IPS DF 4.7 (cell line): Measurements from ENCODE around the gene VWF.

ENCODE experiments used
- DNase-seq: peaks from one replicate; pipeline ENCODE4 v3.0.0-alpha.2; 2013; ENCODE audit warnings: low spot score; ENCODE audit errors: extremely low read depth

VWF gene

GRCh38 chr12:5956987-5957386, 167.5 kb downstream of the VWF start:
- DNase-seq = no peak

- no peak for DNase-seq
Observed at GRCh38 chr12:5954661-5955060, 169.8 kb downstream of the VWF start.

- no peak for DNase-seq
Observed at GRCh38 chr12:5953835-5954586, 170.5 kb downstream of the VWF start.

GRCh38 chr12:5952031-5952430, 172.4 kb downstream of the VWF start:
- DNase-seq = no peak

DNA sequence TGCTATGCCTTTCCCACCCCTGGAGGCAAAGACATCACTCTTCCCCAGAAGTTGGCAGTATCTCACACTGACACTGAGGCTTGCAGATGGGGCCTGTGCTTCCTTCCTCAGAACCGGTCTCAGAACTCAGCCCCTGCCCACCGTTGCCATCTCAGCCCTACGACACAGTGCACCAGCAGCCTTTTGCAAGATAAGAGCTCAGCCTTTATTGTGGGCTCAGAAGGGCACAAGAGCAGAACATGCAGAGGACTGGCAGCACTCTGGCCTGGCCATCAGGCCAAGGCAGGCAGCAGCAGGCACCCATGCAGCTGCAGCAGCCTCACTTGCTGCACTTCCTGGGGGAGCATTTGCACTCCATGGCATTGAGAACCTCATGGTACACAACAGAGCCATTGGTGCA, 175.8 kb downstream of the VWF start:
- no peak for DNase-seq

- no peak for DNase-seq
Observed at GRCh38 chr12:5947006-5947405, 177.5 kb downstream of the VWF start.

- no peak for DNase-seq
Observed at GRCh38 chr12:5946388-5946787, 178.1 kb downstream of the VWF start.

DNA sequence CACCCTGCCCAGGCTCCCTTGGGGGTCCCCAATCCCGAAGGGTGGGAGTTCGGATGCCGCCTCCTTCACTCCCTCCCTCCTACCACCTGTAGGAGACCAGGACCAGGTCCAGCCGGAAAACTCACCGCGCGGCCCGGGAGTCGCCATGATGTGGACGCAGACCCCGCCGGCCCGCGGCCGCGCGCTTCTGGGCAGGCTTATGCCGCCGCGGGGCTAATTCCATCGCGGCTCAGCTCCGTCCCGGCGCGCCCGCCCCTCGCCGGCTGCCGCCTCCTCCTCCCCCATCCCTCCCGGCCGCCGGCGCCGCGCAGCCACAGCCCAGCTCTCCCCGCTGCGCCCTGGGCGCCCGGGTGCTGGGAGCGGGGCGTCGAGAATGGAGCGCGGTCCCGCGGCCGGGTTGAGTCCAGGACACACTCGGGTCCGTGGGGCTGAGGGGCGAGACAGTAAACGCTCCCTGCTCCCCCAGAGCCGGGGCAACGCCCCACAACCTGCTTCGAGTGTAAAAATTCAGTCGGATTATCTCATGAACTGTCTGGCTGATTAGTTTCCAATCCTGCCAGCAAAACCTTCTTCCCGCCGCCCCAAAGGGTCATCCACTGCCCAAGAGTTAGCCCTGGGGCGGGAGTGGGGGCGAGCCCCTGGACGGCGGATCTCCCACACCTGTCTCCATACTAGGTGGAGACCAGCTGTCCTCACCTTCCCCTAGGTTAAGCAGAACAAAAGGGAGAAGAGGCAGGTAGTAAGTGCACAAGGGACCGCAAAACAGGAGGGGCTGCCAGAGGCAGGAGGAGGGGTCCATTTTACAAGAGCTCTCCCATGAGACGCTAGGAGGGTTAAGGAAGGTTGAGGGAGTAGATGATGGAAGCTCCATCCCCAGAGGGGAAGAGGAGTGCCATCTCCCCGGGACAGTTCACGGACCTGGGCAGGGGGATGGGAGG, 179.1 kb downstream of the VWF start, which contains the start of gene ANO2:
Gene ANO2, minus strand, starts transcription at position 189 of the 938 bp plus-strand sequence. Its CDS starts 42 bp downstream, at position 147.
- DNase-seq = no peak

GRCh38 chr12:5944688-5945070, 179.8 kb downstream of the VWF start:
- no peak for DNase-seq

DNA sequence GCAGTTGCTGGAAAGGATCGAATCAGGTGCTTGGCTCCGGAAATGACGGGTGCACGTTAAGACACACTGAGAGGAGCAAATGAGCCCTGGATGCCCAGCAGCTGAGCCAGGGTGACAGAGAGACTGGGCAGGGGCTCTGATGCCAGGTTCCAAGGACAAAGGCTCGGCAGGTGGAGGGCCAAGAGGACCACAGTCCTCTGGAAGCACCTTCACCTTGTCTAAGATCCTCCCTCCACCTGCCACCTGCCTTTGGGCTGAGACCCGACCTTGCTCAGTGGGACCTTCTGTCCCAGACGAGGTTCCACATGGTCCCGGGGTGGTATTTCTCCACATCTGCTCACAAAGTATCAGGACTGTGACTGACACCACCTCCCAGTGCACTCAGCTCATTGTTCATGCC, 180.4 kb downstream of the VWF start:
- no peak for DNase-seq

DNA sequence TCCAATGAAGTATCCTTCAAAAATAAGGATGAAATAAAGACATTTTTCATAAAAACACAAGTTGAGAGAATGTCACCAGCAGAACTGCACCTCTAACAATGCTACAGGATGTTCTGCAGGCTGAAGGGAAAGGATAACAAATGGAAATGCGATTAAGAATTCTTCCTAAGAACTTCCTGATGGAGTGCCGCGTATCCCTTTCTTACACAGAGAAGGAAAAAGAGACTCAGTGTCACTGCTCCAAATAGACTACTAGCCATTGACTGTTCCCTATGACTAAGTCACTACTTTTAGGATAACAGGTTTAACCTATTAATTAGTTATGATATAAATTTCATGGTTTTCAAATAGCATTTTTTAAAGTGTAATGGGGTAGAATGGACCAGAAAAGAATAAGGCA, 182.6 kb downstream of the VWF start:
- DNase-seq = no peak

DNA sequence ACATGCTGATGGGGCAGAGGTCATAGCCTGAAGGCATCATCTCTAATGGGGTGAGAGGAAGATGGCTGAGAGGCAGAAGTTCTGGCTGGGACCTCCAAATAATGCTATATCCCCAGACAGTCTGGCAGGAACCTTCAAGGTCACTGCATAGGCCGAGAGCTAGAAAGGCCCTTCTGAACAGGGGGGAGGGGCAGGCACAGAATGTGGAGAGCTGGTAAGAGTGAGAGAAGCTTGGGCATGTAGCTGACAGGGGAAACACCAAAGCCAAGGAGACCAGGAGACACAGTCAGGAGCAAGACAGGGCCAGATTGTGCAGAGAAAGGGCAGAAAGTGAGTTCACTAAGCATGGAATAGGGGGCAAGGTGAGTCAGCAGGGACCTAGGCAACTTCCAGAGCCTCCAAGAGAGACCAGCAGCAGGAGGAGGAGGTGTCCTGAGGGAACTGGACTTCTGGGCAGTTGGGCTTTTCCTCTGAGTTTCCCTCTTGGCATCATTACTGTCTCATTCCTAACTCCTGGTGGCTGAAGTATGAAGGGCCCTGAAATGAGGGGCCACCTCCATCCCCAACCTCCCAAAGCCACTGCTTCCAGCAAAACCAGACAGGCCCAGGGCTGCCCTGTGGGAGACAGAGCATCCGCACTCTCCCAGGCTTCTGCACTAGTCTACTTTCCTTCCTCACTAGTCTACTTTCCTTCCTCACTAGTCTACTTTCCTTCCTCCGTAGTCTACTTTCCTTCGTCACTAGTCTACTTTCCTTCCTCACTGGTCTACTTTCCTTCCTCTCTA, 196.5 kb downstream of the VWF start:
- no peak for DNase-seq

- DNase-seq = no peak
Observed at GRCh38 chr12:5925646-5926045, 198.8 kb downstream of the VWF start.

DNA sequence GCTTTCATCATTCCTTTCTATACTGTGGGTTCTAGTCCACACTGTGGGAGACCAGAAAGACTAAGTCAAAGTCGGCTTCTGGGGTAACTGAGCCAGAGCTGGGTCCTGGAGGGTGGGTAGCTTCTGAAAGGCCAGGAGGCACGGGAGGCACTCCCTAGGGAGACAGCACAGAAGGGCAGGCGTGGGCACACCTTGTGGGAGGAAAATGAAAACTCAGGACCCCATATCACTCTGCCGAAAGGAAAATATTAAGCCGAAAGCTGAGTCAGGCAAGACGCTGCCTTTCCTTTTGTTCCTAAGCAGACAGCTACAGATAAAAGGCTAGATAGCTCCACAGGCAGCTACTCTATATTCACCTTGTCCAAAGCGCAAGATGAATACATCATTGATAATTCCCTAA, 200.1 kb downstream of the VWF start:
- DNase-seq = no peak

DNA sequence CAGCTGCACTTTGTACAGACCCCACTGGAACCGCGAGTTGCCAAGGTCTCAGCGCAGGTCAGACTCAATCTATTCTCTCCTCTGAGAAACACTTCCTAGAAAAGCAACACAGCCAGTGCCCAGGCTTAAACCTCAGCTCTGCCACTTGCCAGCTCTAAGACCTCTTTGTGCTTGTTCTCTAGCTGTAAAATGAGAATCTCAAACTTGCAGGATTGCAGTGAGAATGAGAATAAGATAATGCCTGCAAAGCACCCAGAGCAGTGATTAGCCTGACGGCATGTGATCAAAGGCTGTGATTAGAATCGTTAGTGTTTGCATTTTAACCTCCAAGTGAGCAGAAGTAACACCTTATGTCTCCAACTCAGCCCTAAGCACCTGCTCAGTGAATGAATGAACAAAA, 200.7 kb downstream of the VWF start:
- no peak for DNase-seq

- no peak for DNase-seq
Observed at GRCh38 chr12:5923043-5923605, 201.3 kb downstream of the VWF start.

- DNase-seq = no peak
Observed at GRCh38 chr12:5921966-5922899, 202.2 kb downstream of the VWF start.

DNA sequence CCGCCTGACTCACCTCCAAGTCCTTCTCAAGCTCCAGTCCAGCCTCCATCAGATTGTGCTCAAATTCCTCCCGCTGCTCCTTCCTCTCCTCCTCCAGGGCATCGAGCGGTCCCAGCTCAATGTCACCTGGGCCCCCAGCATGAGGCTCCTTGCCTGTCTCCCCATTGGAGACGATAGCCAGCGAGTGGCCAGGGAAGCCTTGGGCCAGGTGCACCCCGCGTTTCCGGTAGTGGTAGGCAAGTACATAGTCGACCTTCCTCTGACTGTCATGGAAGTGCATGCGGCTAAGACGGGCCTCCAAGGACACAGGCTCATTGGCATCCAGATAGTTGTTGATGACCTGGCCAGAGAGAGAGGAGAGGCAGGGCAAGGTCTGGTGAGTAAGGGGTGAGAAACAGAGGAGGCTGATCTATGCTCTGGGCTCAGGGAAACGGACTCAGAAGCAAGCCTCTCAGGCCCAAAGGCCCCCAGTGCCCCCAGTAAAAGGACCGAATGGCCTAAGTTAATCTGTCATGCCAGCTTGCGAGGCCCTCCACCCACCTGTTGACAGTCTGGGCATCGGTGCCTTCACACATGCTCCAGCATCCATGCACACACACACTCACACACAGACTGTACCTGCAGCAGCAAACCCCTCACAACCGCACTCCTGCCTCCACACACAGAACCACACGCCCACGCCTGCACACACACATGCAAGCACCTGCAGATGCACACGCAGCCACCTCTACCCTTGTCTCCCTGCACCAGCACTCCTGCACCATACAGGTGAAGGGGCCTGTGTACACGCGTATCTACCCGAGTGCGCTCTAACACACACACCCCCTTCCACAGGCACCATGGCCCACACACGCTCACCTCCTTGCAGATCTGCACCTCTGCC, 203.2 kb downstream of the VWF start:
- DNase-seq = no peak

- DNase-seq = no peak
Observed at GRCh38 chr12:5916785-5917290, 207.6 kb downstream of the VWF start.
